Measurements from ENCODE around the gene NAGA. TPM values are rescaled to one million over a fixed set of nuclear protein-coding genes. Genes with fewer than 3 reads are reported as not detected.
"Not testable (repeated sequence)": the region's sequence is repeated elsewhere in the genome, so short reads cannot be mapped to it uniquely, and the experiment has no call there.

The NAGA gene
- total RNA-seq, 1 donor from 2014 or later = 8.9 TPM

DNA sequence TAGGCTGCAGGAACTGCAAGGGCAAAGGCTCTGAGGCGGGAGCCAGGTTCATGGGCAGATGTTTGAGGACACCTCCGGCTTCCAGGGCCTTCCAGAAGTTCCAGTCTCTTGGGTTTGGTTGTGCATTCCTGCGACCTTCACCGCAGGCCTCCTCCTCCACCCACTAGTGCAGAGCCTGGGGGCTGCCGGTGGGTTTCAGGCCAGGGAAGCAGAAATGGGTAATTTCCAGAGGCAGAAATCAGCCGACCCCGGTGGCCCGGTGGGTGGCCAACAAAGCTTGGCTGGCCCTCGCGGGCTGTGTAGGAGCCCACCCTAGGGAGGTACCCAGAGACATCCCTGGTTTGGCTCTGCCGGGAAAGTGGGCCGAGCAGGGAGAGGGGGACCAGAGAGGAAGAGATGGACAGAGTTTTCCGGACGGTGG lies 3.0 kb upstream of the NAGA start:
- Mint-ChIP-seq H3K9me3 (ENCODE audit: unreplicated experiment) (peaks cover 13% of the 10 kb centered on the region), H3K36me3 (ENCODE audit: low read depth, unreplicated experiment) (peaks cover 2% of the 10 kb centered on the region), H3K27ac (ENCODE audit: unreplicated experiment) (no peak overlapping the region), H3K27me3 (ENCODE audit: low read depth, unreplicated experiment) (no peaks in the 10 kb centered on the region), H3K4me1 (ENCODE audit: low read depth, unreplicated experiment) (no peaks in the 10 kb centered on the region), H3K4me3 (ENCODE audit: unreplicated experiment) (no peak overlapping the region)
- Histone ChIP-seq H3K9ac (ENCODE audit: low read length) (peak overlapping the region; percentile 90), H3K4me2 (ENCODE audit: low read length) (peak overlapping the region; percentile 85), H2AFZ (ENCODE audit: low read depth, low read length) (peak overlapping the region; percentile 86), H3K4me1 (ENCODE audit: insufficient read depth, low read length) (peaks cover 22% of the 10 kb centered on the region), H3K9me3 (ENCODE audit: insufficient read depth, low read depth, low read length) (no peaks in the 10 kb centered on the region), H3K36me3 (ENCODE audit: insufficient read depth, low read length) (no peaks in the 10 kb centered on the region), H4K20me1 (ENCODE audit: insufficient read depth, low read length) (no peaks in the 10 kb centered on the region), H3K79me2 (ENCODE audit: insufficient read depth, low read length) (peaks cover 14% of the 10 kb centered on the region), H3K27ac (ENCODE audit: low read depth, low read length) (peak overlapping the region; percentile 64), H3K27me3 (ENCODE audit: insufficient read depth, low read length) (no peaks in the 10 kb centered on the region), H3K4me3 (ENCODE audit: insufficient read depth, low read depth, low read length) (no peak overlapping the region)
- no peak for DNase-seq (ENCODE audit: low read depth)
- no peak for FAIRE-seq
- TF ChIP-seq EZH2 (IDR thresholded peaks at IDR 0.05; ENCODE audit: insufficient read depth, low read length) (no peak), CTCF (IDR thresholded peaks at IDR 0.05; ENCODE audit: insufficient read depth, low read depth, low read length) (no peak)

GRCh38 chr22:42072606-42073330 lies 2.2 kb upstream of the NAGA start:
- no peak for TF ChIP-seq CTCF (IDR thresholded peaks at IDR 0.05; ENCODE audit: insufficient read depth, low read depth, low read length)
- no peak for TF ChIP-seq EZH2 (IDR thresholded peaks at IDR 0.05; ENCODE audit: insufficient read depth, low read length)
- Histone ChIP-seq H3K9ac (ENCODE audit: low read length) (no peak overlapping the region), H4K20me1 (ENCODE audit: insufficient read depth, low read length) (no peaks in the 10 kb centered on the region), H3K27ac (ENCODE audit: low read depth, low read length) (no peak overlapping the region), H3K36me3 (ENCODE audit: insufficient read depth, low read length) (no peaks in the 10 kb centered on the region), H3K4me1 (ENCODE audit: insufficient read depth, low read length) (peaks cover 20% of the 10 kb centered on the region), H3K4me3 (ENCODE audit: insufficient read depth, low read depth, low read length) (no peak overlapping the region), H3K9me3 (ENCODE audit: insufficient read depth, low read depth, low read length) (no peaks in the 10 kb centered on the region), H3K27me3 (ENCODE audit: insufficient read depth, low read length) (no peaks in the 10 kb centered on the region), H2AFZ (ENCODE audit: low read depth, low read length) (no peak overlapping the region), H3K79me2 (ENCODE audit: insufficient read depth, low read length) (peaks cover 14% of the 10 kb centered on the region), H3K4me2 (ENCODE audit: low read length) (no peak overlapping the region)
- Mint-ChIP-seq H3K4me3 (ENCODE audit: unreplicated experiment) (peak overlapping the region; percentile 45), H3K4me1 (ENCODE audit: low read depth, unreplicated experiment) (no peaks in the 10 kb centered on the region), H3K27me3 (ENCODE audit: low read depth, unreplicated experiment) (no peaks in the 10 kb centered on the region), H3K27ac (ENCODE audit: unreplicated experiment) (no peak overlapping the region), H3K36me3 (ENCODE audit: low read depth, unreplicated experiment) (peaks cover 4% of the 10 kb centered on the region), H3K9me3 (ENCODE audit: unreplicated experiment) (peaks cover 13% of the 10 kb centered on the region)
- FAIRE-seq (no peak), DNase-seq (ENCODE audit: low read depth) (no peak)

DNA sequence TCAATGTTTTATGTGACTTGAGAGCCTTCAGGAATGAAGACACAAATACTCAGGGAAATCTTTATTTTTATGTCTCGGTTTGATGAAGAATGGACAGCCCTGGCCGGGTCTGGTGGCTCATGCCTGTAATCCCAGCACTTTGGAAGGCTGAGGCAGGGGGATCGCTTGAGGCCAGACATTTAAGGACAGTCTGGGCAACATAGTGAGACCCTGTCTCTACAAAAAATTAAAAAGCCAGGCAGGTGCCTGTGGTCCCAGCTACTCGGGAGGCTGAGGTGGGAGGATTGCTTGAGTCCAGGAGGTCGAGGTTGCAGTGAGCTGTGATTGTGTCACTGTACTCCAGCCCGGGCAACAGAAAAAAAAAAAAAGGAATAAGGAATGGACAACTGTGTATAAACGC lies 896 bp upstream of the NAGA start:
- not testable (repeated sequence) for H3K27ac Mint-ChIP-seq (ENCODE audit: unreplicated experiment); DNase-seq (ENCODE audit: low read depth); H3K4me1 Mint-ChIP-seq (ENCODE audit: low read depth, unreplicated experiment); H3K27me3 ChIP-seq (ENCODE audit: insufficient read depth, low read length); H3K36me3 ChIP-seq (ENCODE audit: insufficient read depth, low read length); H4K20me1 ChIP-seq (ENCODE audit: insufficient read depth, low read length); H3K36me3 Mint-ChIP-seq (ENCODE audit: low read depth, unreplicated experiment); H3K27me3 Mint-ChIP-seq (ENCODE audit: low read depth, unreplicated experiment); H3K4me3 Mint-ChIP-seq (ENCODE audit: unreplicated experiment); H3K9me3 ChIP-seq (ENCODE audit: insufficient read depth, low read depth, low read length); FAIRE-seq
- peaks cover 13% of the 10 kb centered on the region for H3K9me3 Mint-ChIP-seq (ENCODE audit: unreplicated experiment)
- Histone ChIP-seq H3K9ac (ENCODE audit: low read length) (peak overlapping the region; percentile 79), H3K4me1 (ENCODE audit: insufficient read depth, low read length) (peaks cover 20% of the 10 kb centered on the region), H3K27ac (ENCODE audit: low read depth, low read length) (peak overlapping the region; percentile 68), H3K79me2 (ENCODE audit: insufficient read depth, low read length) (peaks cover 14% of the 10 kb centered on the region), H2AFZ (ENCODE audit: low read depth, low read length) (peak overlapping the region; percentile 96), H3K4me2 (ENCODE audit: low read length) (peak overlapping the region; percentile 94), H3K4me3 (ENCODE audit: insufficient read depth, low read depth, low read length) (peak overlapping the region; percentile 65)

All from astrocyte (in vitro differentiated cells and primary cell).